ENCODE results near the gene OCA2.

GRCh38 chr15:28133281-28133680 lies 34.2 kb upstream of the OCA2 start:
- TF ChIP-seq CTCF (IDR thresholded peaks at IDR 0.05 in 8 of 11, conservative IDR thresholded peaks at IDR 0.05 in 3 of 11) = no peak
- TF ChIP-seq POLR2AphosphoS5 (IDR thresholded peaks at IDR 0.05) = no peak
